Activated CD8-positive, alpha-beta memory T cell treated with anti-CD3 and anti-CD28 coated beads, Interleukin-2, amount 50 U/mL, for 1 hour (primary cell): Measurements from ENCODE around the gene LRP6.
"Not testable (repeated sequence)": the region's sequence is repeated elsewhere in the genome, so short reads cannot be mapped to it uniquely, and the experiment has no call there.

ENCODE experiments used
- DNase-seq: peaks from one replicate; pipeline ENCODE4 v3.0.0-alpha.2; 2020; ENCODE audit errors: extremely low read depth

The LRP6 gene

GRCh38 chr12:12266873-12267741 lies at the start of gene LRP6:
Gene LRP6 (minus strand): TSS chr12:12267044. CDS start chr12:12266735, 309 bp downstream.
- peak; percentile 45 for DNase-seq

GRCh38 chr12:12315838-12316237 lies 49.0 kb upstream of the LRP6 start:
- DNase-seq, result no peak

GRCh38 chr12:12310695-12311094 lies 43.9 kb upstream of the LRP6 start:
- not testable (repeated sequence) for DNase-seq

- DNase-seq, result no peak
Observed at GRCh38 chr12:12305568-12306300, 38.9 kb upstream of the LRP6 start.

- DNase-seq, result no peak
Observed at GRCh38 chr12:12302976-12303375, 36.1 kb upstream of the LRP6 start.

- DNase-seq, result no peak
Observed at GRCh38 chr12:12301122-12301521, 34.3 kb upstream of the LRP6 start.

GRCh38 chr12:12297201-12297830 lies 30.5 kb upstream of the LRP6 start:
- DNase-seq, result no peak

- DNase-seq, result no peak
Observed at GRCh38 chr12:12294215-12295005, 27.6 kb upstream of the LRP6 start.

- no peak for DNase-seq
Observed at GRCh38 chr12:12290206-12290605, 23.4 kb upstream of the LRP6 start.

GRCh38 chr12:12286441-12286840 lies 19.6 kb upstream of the LRP6 start:
- no peak for DNase-seq

GRCh38 chr12:12282761-12283425 lies 16.0 kb upstream of the LRP6 start:
- no peak for DNase-seq

GRCh38 chr12:12282202-12282601 lies 15.4 kb upstream of the LRP6 start:
- DNase-seq, result no peak

- no peak for DNase-seq
Observed at GRCh38 chr12:12281134-12281533, 14.3 kb upstream of the LRP6 start.

- no peak for DNase-seq
Observed at GRCh38 chr12:12278899-12279298, 12.1 kb upstream of the LRP6 start.

GRCh38 chr12:12275874-12276273 lies 9.0 kb upstream of the LRP6 start:
- no peak for DNase-seq

- DNase-seq, result no peak
Observed at GRCh38 chr12:12273291-12273957, 6.6 kb upstream of the LRP6 start.

- no peak for DNase-seq
Observed at GRCh38 chr12:12272869-12273268, 6.0 kb upstream of the LRP6 start.

- no peak for DNase-seq
Observed at GRCh38 chr12:12270226-12270625, 3.4 kb upstream of the LRP6 start.

- no peak for DNase-seq
Observed at GRCh38 chr12:12267742-12268200, 927 bp upstream of the LRP6 start.

- no peak for DNase-seq
Observed at GRCh38 chr12:12266389-12266872, 413 bp downstream of the LRP6 start.
